ENCODE results near the gene TSPAN15.

The TSPAN15 gene

GRCh38 chr10:69466689-69467088, 15.4 kb downstream of the TSPAN15 start:
- no peak overlapping the region for H3K27ac ChIP-seq (ENCODE audit: extremely low read depth, low read depth, low read length)

GRCh38 chr10:69467928-69468750, 16.9 kb downstream of the TSPAN15 start:
- H3K9me3 ChIP-seq (ENCODE audit: control insufficient read depth, insufficient read depth, low read depth, low read length): no peaks in the 10 kb centered on the region
- H3K36me3 ChIP-seq (ENCODE audit: control insufficient read depth in 2 of 2, insufficient read depth in 1 of 2, low read length in 2 of 2): no peaks in the 10 kb centered on the region
- no peak overlapping the region for H3K4me3 ChIP-seq (ENCODE audit: low read depth, low read length)
- H3K27ac ChIP-seq (ENCODE audit: extremely low read depth, low read depth, low read length): no peak overlapping the region
- no peaks in the 10 kb centered on the region for H3K4me1 ChIP-seq (ENCODE audit: control insufficient read depth, insufficient read depth, low read length)
- CTCF ChIA-PET: interaction anchor here (0.7 to 1.1 kb wide), 2 partner anchors 169 to 531 kb away, joined by 3 to 4 read pairs; no protein-coding TSS in a partner anchor
- POLR2A ChIA-PET: interaction anchor here (0.7 to 1.1 kb wide), 3 partner anchors 8 to 35 kb away, joined by 3 to 5 read pairs (median 3); no protein-coding TSS in a partner anchor
- TF ChIP-seq ZNF114 (tag by site-specific recombination; IDR thresholded peaks at IDR 0.05) (no peak), ZBTB10 (tag by site-specific recombination; IDR thresholded peaks at IDR 0.05) (no peak), ZBTB49 (tag by site-specific recombination; IDR thresholded peaks at IDR 0.05; ENCODE audit: low read depth) (no peak), ZFHX2 (tag by site-specific recombination; conservative IDR thresholded peaks at IDR 0.05) (no peak), ZBTB21 (tag by site-specific recombination; IDR thresholded peaks at IDR 0.05) (no peak), GLIS1 (tag by site-specific recombination; IDR thresholded peaks at IDR 0.05) (no peak), ZNF174 (tag by site-specific recombination; IDR thresholded peaks at IDR 0.05) (no peak), ZBTB8A (tag by site-specific recombination; IDR thresholded peaks at IDR 0.05) (no peak), KLF8 (tag by site-specific recombination; IDR thresholded peaks at IDR 0.05) (no peak), ZNF416 (tag by site-specific recombination; IDR thresholded peaks at IDR 0.05) (no peak), ZNF362 (tag by site-specific recombination; IDR thresholded peaks at IDR 0.05) (no peak), ZNF302 (tag by site-specific recombination; IDR thresholded peaks at IDR 0.05; ENCODE audit: low read depth) (no peak)

More at GRCh38 chr10:69466689-69467088, 15.4 kb downstream of the TSPAN15 start:
- ChIA-PET CTCF (interaction anchor here (1.3 kb wide), 1 partner anchor 17 kb away, joined by 4 read pairs; no protein-coding TSS in a partner anchor), POLR2A (no interaction called here)
- H3K4me1 ChIP-seq (ENCODE audit: control insufficient read depth, insufficient read depth, low read length): no peaks in the 10 kb centered on the region
- no peaks in the 10 kb centered on the region for H3K9me3 ChIP-seq (ENCODE audit: control insufficient read depth, insufficient read depth, low read depth, low read length)
- TF ChIP-seq IKZF3 (tag by site-specific recombination; IDR thresholded peaks at IDR 0.05) (no peak), FEZF1 (tag by site-specific recombination; IDR thresholded peaks at IDR 0.05) (no peak), ZSCAN18 (tag by site-specific recombination; IDR thresholded peaks at IDR 0.05) (no peak), GLI2 (tag by site-specific recombination; IDR thresholded peaks at IDR 0.05; ENCODE audit: borderline replicate concordance, low read depth) (no peak), ZNF792 (tag by site-specific recombination; IDR thresholded peaks at IDR 0.05) (no peak), MZF1 (tag by site-specific recombination; IDR thresholded peaks at IDR 0.05; ENCODE audit: borderline replicate concordance) (no peak), ZNF501 (tag by site-specific recombination; IDR thresholded peaks at IDR 0.05) (no peak), ZNF449 (tag by site-specific recombination; IDR thresholded peaks at IDR 0.05) (no peak), PRDM1 (tag by site-specific recombination; IDR thresholded peaks at IDR 0.05) (no peak), KLF16 (tag by site-specific recombination; IDR thresholded peaks at IDR 0.05) (no peak), ZBTB21 (tag by site-specific recombination; IDR thresholded peaks at IDR 0.05) (no peak)
- no peaks in the 10 kb centered on the region for H3K36me3 ChIP-seq (ENCODE audit: control insufficient read depth in 2 of 2, insufficient read depth in 1 of 2, low read length in 2 of 2)
- no peak overlapping the region for H3K4me3 ChIP-seq (ENCODE audit: low read depth, low read length)
